Trophoblast cell (in vitro differentiated cells and primary cell): ENCODE data around the gene IPCEF1.

ENCODE experiments used
- DNase-seq, 2 donors: peaks; one replicate each; pipeline ENCODE4 v3.0.0-alpha.2; 2016
- H2AFZ ChIP-seq: 2 replicates; pipeline ENCODE4 v1.6.1; 2013; ENCODE audit warnings: low read length, moderate library complexity, mild to moderate bottlenecking; ENCODE audit not compliant: insufficient read depth, poor library complexity
- H2AK5ac ChIP-seq: 2 replicates; pipeline ENCODE4 v1.6.1; 2013; ENCODE audit warnings: mild to moderate bottlenecking, low read length
- H2BK120ac ChIP-seq: 2 replicates; pipeline ENCODE4 v1.6.1; 2013; ENCODE audit warnings: low read length, mild to moderate bottlenecking, moderate library complexity; ENCODE audit not compliant: insufficient read depth, poor library complexity
- H2BK12ac ChIP-seq: 2 replicates; pipeline ENCODE4 v1.6.1; 2013; ENCODE audit warnings: mild to moderate bottlenecking, low read length, moderate library complexity
- H2BK5ac ChIP-seq: 2 replicates; pipeline ENCODE4 v1.6.1; 2013; ENCODE audit warnings: low read length, low read depth, moderate library complexity, mild to moderate bottlenecking; ENCODE audit not compliant: poor library complexity
- H3K14ac ChIP-seq: 2 replicates; pipeline ENCODE4 v1.6.1; 2013; ENCODE audit warnings: mild to moderate bottlenecking, low read length
- H3K18ac ChIP-seq: 2 replicates; pipeline ENCODE4 v1.6.1; 2013; ENCODE audit warnings: mild to moderate bottlenecking, low read length
- H3K23ac ChIP-seq: 2 replicates; pipeline ENCODE4 v1.6.1; 2013; ENCODE audit warnings: low read length
- H3K27ac ChIP-seq: 2 replicates; pipeline ENCODE4 v1.5.1; 2013; ENCODE audit warnings: low read depth, mild to moderate bottlenecking, inconsistent platforms, low read length, moderate library complexity
- H3K27me3 ChIP-seq: 2 replicates; pipeline ENCODE4 v1.6.1; 2013; ENCODE audit warnings: inconsistent platforms, mild to moderate bottlenecking, low read length, moderate library complexity; ENCODE audit not compliant: insufficient read depth
- H3K36me3 ChIP-seq, 2 experiments: 1 replicate in 1 of 2; 2 replicates in 1 of 2; pipeline ENCODE4 v1.6.1; 2013; ENCODE audit warnings: low read length in 2 of 2, mild to moderate bottlenecking in 2 of 2, moderate library complexity in 1 of 2; ENCODE audit not compliant: insufficient read depth in 2 of 2, control insufficient read depth in 1 of 2
- H3K4ac ChIP-seq: 2 replicates; pipeline ENCODE4 v1.6.1; 2013; ENCODE audit warnings: low read depth, mild to moderate bottlenecking, low read length, moderate library complexity
- H3K4me1 ChIP-seq, 2 experiments: 1 replicate in 1 of 2; 2 replicates in 1 of 2; pipeline ENCODE4 v1.6.1; 2013; ENCODE audit warnings: low read length in 2 of 2, mild to moderate bottlenecking in 2 of 2, moderate library complexity in 1 of 2; ENCODE audit not compliant: insufficient read depth in 2 of 2, control insufficient read depth in 1 of 2
- H3K4me2 ChIP-seq: 2 replicates; pipeline ENCODE4 v1.6.1; 2013; ENCODE audit warnings: inconsistent platforms, mild to moderate bottlenecking, low read length, moderate library complexity
- H3K4me3 ChIP-seq: 2 replicates; pipeline ENCODE4 v1.5.1; 2013; ENCODE audit warnings: mild to moderate bottlenecking, low read depth, low read length, inconsistent platforms
- H3K79me1 ChIP-seq: one replicate; pipeline ENCODE4 v1.6.1; 2013; ENCODE audit warnings: low read length
- H3K79me2 ChIP-seq: 2 replicates; pipeline ENCODE4 v1.6.1; 2013; ENCODE audit warnings: low read length, mild to moderate bottlenecking; ENCODE audit not compliant: control insufficient read depth, insufficient read depth, poor library complexity
- H3K9ac ChIP-seq: 2 replicates; pipeline ENCODE4 v1.6.1; 2013; ENCODE audit warnings: mild to moderate bottlenecking, low read length
- H3K9me3 ChIP-seq: 2 replicates; pipeline ENCODE4 v1.6.1; 2013; ENCODE audit warnings: low read depth, mild to moderate bottlenecking, control low read depth, inconsistent platforms, low read length; ENCODE audit not compliant: insufficient read depth
- H4K12ac ChIP-seq: 2 replicates; pipeline ENCODE4 v1.6.1; 2013; ENCODE audit warnings: low read depth, mild to moderate bottlenecking, low read length, moderate library complexity
- H4K8ac ChIP-seq: 2 replicates; pipeline ENCODE4 v1.6.1; 2013; ENCODE audit warnings: low read depth, mild to moderate bottlenecking, low read length, moderate library complexity
- H4K91ac ChIP-seq: one replicate; pipeline ENCODE4 v1.6.1; 2013; ENCODE audit warnings: low read depth, mild to moderate bottlenecking, low read length, moderate library complexity
- WGBS: extraction: QIAGEN DNeasy Blood & Tissue Kit; methylation state at CpG from one replicate; pipeline ENCODE4 v1.1.7; 2013; ENCODE audit warnings: missing lambda C conversion rate; ENCODE audit not compliant: insufficient read length, insufficient coverage; ENCODE audit errors: extremely low coverage; 5-methylcytosine and 5-hydroxymethylcytosine counted together

The IPCEF1 gene

GRCh38 chr6:154210678-154211077 lies 145.9 kb downstream of the IPCEF1 start:
- no peaks in the 10 kb centered on the region for H3K79me1 ChIP-seq
- H3K4me3 ChIP-seq = no peak overlapping the region
- H3K9me3 ChIP-seq = no peaks in the 10 kb centered on the region
- H3K36me3 ChIP-seq = no peaks in the 10 kb centered on the region
- H2AK5ac ChIP-seq = no peak overlapping the region
- no peak overlapping the region for H3K9ac ChIP-seq
- H3K18ac ChIP-seq = no peak overlapping the region
- no peak overlapping the region for H4K8ac ChIP-seq
- no peak overlapping the region for H4K91ac ChIP-seq
- DNase-seq = no peak
- H3K4me1 ChIP-seq = no peaks in the 10 kb centered on the region
- no peak overlapping the region for H2BK12ac ChIP-seq
- H4K12ac ChIP-seq = no peak overlapping the region
- no peak overlapping the region for H2BK120ac ChIP-seq
- H3K27ac ChIP-seq = no peak overlapping the region
- H2BK5ac ChIP-seq = no peak overlapping the region
- H3K79me2 ChIP-seq = no peaks in the 10 kb centered on the region
- no peak overlapping the region for H3K23ac ChIP-seq
- H3K14ac ChIP-seq = no peak overlapping the region
- no peak overlapping the region for H2AFZ ChIP-seq
- H3K4ac ChIP-seq = no peak overlapping the region
- H3K27me3 ChIP-seq = no peaks in the 10 kb centered on the region
- H3K4me2 ChIP-seq = no peak overlapping the region

GRCh38 chr6:154209555-154209954 lies 147.0 kb downstream of the IPCEF1 start:
- Histone ChIP-seq H3K79me2 (no peaks in the 10 kb centered on the region), H3K4me1 (no peaks in the 10 kb centered on the region), H3K4me3 (no peak overlapping the region), H4K12ac (no peak overlapping the region), H3K14ac (no peak overlapping the region), H3K4me2 (no peak overlapping the region), H3K23ac (no peak overlapping the region), H3K4ac (no peak overlapping the region), H4K8ac (no peak overlapping the region), H4K91ac (no peak overlapping the region), H2BK5ac (no peak overlapping the region), H2AFZ (no peak overlapping the region), H2BK12ac (no peak overlapping the region), H2BK120ac (no peak overlapping the region), H3K79me1 (no peaks in the 10 kb centered on the region), H3K27me3 (no peaks in the 10 kb centered on the region), H3K36me3 (no peaks in the 10 kb centered on the region), H3K18ac (no peak overlapping the region), H3K9me3 (no peaks in the 10 kb centered on the region), H2AK5ac (no peak overlapping the region), H3K9ac (no peak overlapping the region), H3K27ac (no peak overlapping the region)
- no peak for DNase-seq
- WGBS = no CpG with 5 or more reads among the region's 3 CpGs

- H3K79me2 ChIP-seq = no peaks in the 10 kb centered on the region
- H3K27ac ChIP-seq = no peak overlapping the region
- H3K4me2 ChIP-seq = no peak overlapping the region
- no peaks in the 10 kb centered on the region for H3K36me3 ChIP-seq
- DNase-seq = no peak
- WGBS = no CpG with 5 or more reads among the region's 4 CpGs
- no peaks in the 10 kb centered on the region for H3K79me1 ChIP-seq
- H4K12ac ChIP-seq = no peak overlapping the region
- H3K27me3 ChIP-seq = no peaks in the 10 kb centered on the region
- H3K9me3 ChIP-seq = no peaks in the 10 kb centered on the region
- H3K4me3 ChIP-seq = no peak overlapping the region
- H3K23ac ChIP-seq = no peak overlapping the region
- no peak overlapping the region for H2BK12ac ChIP-seq
- no peak overlapping the region for H3K4ac ChIP-seq
- no peak overlapping the region for H2BK5ac ChIP-seq
- no peak overlapping the region for H3K14ac ChIP-seq
- no peak overlapping the region for H2AK5ac ChIP-seq
- H3K4me1 ChIP-seq = no peaks in the 10 kb centered on the region
- no peak overlapping the region for H2BK120ac ChIP-seq
- no peak overlapping the region for H2AFZ ChIP-seq
- no peak overlapping the region for H3K18ac ChIP-seq
- no peak overlapping the region for H4K91ac ChIP-seq
- H4K8ac ChIP-seq = no peak overlapping the region
- H3K9ac ChIP-seq = no peak overlapping the region
Measured at GRCh38 chr6:154206996-154207395, 149.6 kb downstream of the IPCEF1 start.

- Histone ChIP-seq H3K9ac (no peak overlapping the region), H2BK12ac (no peak overlapping the region), H2AK5ac (no peak overlapping the region), H3K9me3 (no peaks in the 10 kb centered on the region), H3K14ac (no peak overlapping the region), H3K27ac (no peak overlapping the region), H2AFZ (no peak overlapping the region), H3K27me3 (no peaks in the 10 kb centered on the region), H4K12ac (no peak overlapping the region), H3K36me3 (no peaks in the 10 kb centered on the region), H3K79me2 (no peaks in the 10 kb centered on the region), H3K4me3 (no peak overlapping the region), H3K23ac (no peak overlapping the region), H2BK5ac (no peak overlapping the region), H3K4me2 (no peak overlapping the region), H3K79me1 (no peaks in the 10 kb centered on the region), H3K4ac (no peak overlapping the region), H4K91ac (no peak overlapping the region), H3K18ac (no peak overlapping the region), H4K8ac (no peak overlapping the region), H2BK120ac (no peak overlapping the region), H3K4me1 (no peaks in the 10 kb centered on the region)
- no peak for DNase-seq
- no CpG with 5 or more reads among the region's 2 CpGs for WGBS
Measured at GRCh38 chr6:154206141-154206540, 150.5 kb downstream of the IPCEF1 start.
